Transverse colon (tissue), 4 donors: Measurements from ENCODE around the gene ABRAXAS1. TPM values are rescaled to one million over a fixed set of nuclear protein-coding genes. Genes with fewer than 3 reads are reported as not detected.

Experiments
- DNase-seq: peaks from one replicate; pipeline ENCODE4 v3.0.0-alpha.2; 2019
- H3K27ac ChIP-seq, 4 donors: fragments of 200-600 bp; sonication (generic); 2 replicates each; pipeline ENCODE4 v1.5.1; 2016 to 2018; ENCODE audit warnings: inconsistent platforms in 4 of 4
- H3K27me3 ChIP-seq: fragments of 200-600 bp; sonication (generic); 2 replicates; pipeline ENCODE4 v1.5.1; 2017; ENCODE audit warnings: inconsistent platforms
- H3K36me3 ChIP-seq, 4 donors: fragments of 200-600 bp; sonication (generic); 2 replicates each; pipeline ENCODE4 v1.5.1; 2017 to 2019; ENCODE audit warnings: inconsistent platforms in 4 of 4
- H3K4me1 ChIP-seq, 4 donors: fragments of 200-600 bp; sonication (generic); 2 replicates each; pipeline ENCODE4 v1.5.1; 2017 to 2020; ENCODE audit warnings: inconsistent platforms in 4 of 4
- H3K4me3 ChIP-seq, 4 donors: fragments of 200-600 bp; sonication (generic); 1 replicate in 1 of 4; 2 replicates in 3 of 4; pipeline versions ENCODE4 v1.5.1 to v1.6.1; 2017 to 2019; ENCODE audit warnings: inconsistent platforms in 4 of 4
- H3K9me3 ChIP-seq, 2 donors: fragments of 200-600 bp; sonication (generic); 2 replicates each; pipeline ENCODE4 v1.5.1; 2017 to 2019; ENCODE audit warnings: inconsistent platforms in 2 of 2
- EP300 ChIP-seq: sonication (generic); formaldehyde crosslinking; IDR thresholded peaks from one replicate; pipeline ENCODE4 v1.6.1; 2017; ENCODE audit warnings: antibody characterized with exemption, low read depth
- POLR2A ChIP-seq: fragments of 450-650 bp; IDR thresholded peaks from one replicate; pipeline ENCODE4 v1.6.1; 2016; ENCODE audit warnings: antibody characterized with exemption, mild to moderate bottlenecking, moderate library complexity
- POLR2AphosphoS5 ChIP-seq, 3 donors: sonication (generic); formaldehyde crosslinking; IDR thresholded peaks; one replicate each; pipeline ENCODE4 v1.6.1; 2016; ENCODE audit warnings: antibody characterized with exemption in 3 of 3
- WGBS, 2 donors: methylation state at CpG; one replicate each; pipeline ENCODE4 v1.1.5; 2018; ENCODE audit warnings: low coverage in 1 of 2; 5-methylcytosine and 5-hydroxymethylcytosine counted together
- in situ Hi-C, 4 donors: fragments of 200-750 bp; cut with MboI; loops; one replicate each; pipeline versions ENCODE4 v1.15.0 to v1.15.1; 2017; ENCODE audit warnings: low sequenced_read_pairs in 3 of 4, low pct_ligation_motif_present in 1 of 4, low pct_unique_long_range_greater_than_20kb in 1 of 4
- intact Hi-C: fragments of 100-400 bp; cut with DNase I; formaldehyde crosslinking; loops from one replicate; pipeline ENCODE4 v1.15.1; 2023; ENCODE audit warnings: low total_unique reads
- total RNA-seq, 4 donors: library from RNA; depleted of rRNA; stranded (reverse); fragments of >200 nt; gene quantifications; one replicate each; pipeline ENCODE4 v1.1.0, GENCODE V29; 2016
- TF ChIP-seq, protein P1 (sequence below), 5 experiments: fragments of 200-600 bp in 3 of 5; fragments of 450-650 bp in 2 of 5; sonication (generic) in 3 of 5; IDR thresholded peaks; 1 replicate in 2 of 5; 2 replicates in 3 of 5; pipeline ENCODE4 v1.5.1; 2016 to 2017; ENCODE audit warnings: antibody characterized with exemption in 5 of 5, inconsistent platforms in 3 of 5, mild to moderate bottlenecking in 2 of 5, moderate library complexity in 1 of 5

Gene ABRAXAS1
- total RNA-seq, 4 donors from 2014 or later = 5.0 to 12.4 (median 9.7) TPM

DNA sequence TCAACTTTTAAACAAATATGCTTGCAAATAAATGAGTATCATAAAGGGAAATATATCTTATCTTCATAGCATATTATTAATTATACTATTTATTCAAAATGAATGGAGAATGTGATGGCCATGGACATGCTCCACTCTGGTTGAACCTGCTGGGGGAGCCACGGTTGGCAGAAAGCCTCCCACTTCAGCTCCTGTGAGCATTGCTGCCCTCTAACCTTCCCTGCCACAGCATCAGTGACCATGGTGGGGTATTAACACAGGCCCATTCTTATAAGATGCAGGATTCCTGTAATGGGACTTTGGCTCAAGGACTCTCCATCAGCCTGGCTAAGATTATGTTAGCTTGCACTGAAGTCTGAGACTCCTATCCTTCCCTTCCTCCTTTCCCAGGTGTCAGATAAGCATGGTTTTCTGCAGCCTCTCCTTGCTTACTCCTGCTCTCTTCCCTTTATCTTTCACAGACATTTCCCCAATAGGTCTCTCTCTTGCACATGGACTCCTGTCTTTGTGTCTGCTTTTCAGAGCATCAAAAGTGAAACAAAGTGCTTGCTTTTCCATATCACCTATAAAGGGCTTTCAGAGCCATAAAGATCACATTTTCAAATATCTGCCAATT is 4.9 kb upstream of the ABRAXAS1 start:
- Histone ChIP-seq H3K4me1 (peaks cover 0 to 7% (median 4%) of the 10 kb centered on the region in 4 donors), H3K36me3 (no peaks in the 10 kb centered on the region), H3K9me3 (no peaks in the 10 kb centered on the region), H3K27me3 (no peaks in the 10 kb centered on the region), H3K4me3 (no peak overlapping the region), H3K27ac (no peak overlapping the region)
- WGBS, 2 donors = 46% methylated on average over 1 of the region's 1 CpG; no CpG with 5 or more reads in 1 of the 2 donors
- intact Hi-C loops (no loop called here), in situ Hi-C loops (no loop called here)
- no peak for DNase-seq
- TF ChIP-seq, protein P1, sequence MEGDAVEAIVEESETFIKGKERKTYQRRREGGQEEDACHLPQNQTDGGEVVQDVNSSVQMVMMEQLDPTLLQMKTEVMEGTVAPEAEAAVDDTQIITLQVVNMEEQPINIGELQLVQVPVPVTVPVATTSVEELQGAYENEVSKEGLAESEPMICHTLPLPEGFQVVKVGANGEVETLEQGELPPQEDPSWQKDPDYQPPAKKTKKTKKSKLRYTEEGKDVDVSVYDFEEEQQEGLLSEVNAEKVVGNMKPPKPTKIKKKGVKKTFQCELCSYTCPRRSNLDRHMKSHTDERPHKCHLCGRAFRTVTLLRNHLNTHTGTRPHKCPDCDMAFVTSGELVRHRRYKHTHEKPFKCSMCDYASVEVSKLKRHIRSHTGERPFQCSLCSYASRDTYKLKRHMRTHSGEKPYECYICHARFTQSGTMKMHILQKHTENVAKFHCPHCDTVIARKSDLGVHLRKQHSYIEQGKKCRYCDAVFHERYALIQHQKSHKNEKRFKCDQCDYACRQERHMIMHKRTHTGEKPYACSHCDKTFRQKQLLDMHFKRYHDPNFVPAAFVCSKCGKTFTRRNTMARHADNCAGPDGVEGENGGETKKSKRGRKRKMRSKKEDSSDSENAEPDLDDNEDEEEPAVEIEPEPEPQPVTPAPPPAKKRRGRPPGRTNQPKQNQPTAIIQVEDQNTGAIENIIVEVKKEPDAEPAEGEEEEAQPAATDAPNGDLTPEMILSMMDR (IDR thresholded peaks at IDR 0.05) = no peak
- no peak for TF ChIP-seq EP300
- TF ChIP-seq POLR2A = no peak
- TF ChIP-seq POLR2AphosphoS5 (IDR thresholded peaks at IDR 0.05) = no peak

DNA sequence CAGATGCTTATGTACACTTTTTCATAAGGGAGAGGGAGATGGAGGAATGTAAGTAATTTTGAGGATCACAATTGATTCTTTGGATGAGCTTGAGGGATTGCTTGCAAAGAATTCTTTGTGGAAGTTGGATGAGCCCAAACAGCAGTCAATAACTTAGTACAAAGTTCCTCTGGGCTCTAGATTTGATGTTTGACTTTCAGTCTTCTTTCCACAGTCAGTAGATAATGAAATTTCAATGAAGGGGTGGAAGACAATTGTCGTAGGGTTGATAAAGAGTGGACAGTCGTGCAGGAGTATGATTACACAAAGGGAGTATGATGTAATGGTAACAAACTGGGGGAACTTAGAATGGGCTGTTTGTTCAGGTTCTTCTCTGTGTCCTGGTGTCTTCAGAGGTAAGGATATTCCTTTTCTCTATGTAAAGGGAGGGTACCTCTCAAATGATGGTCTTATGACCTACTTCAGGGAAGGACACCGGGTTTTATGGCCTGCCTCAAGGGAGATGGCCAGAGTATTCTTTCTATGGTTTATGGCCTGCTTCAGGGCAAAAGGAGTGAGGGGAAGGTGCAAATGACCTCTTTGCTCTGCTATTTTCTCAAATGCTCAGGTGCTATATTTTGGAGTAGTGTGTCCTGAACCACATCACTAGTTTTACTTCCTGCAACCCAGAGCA is 1.7 kb upstream of the ABRAXAS1 start:
- H3K27ac ChIP-seq = no peak overlapping the region
- TF ChIP-seq, protein P1 (IDR thresholded peaks at IDR 0.05) = no peak
- TF ChIP-seq EP300 (no peak), POLR2A (no peak), POLR2AphosphoS5 (IDR thresholded peaks at IDR 0.05) (no peak)
- H3K9me3 ChIP-seq = no peaks in the 10 kb centered on the region
- H3K4me3 ChIP-seq = no peak overlapping the region
- WGBS, 2 donors = 82 to 87% methylated on average over 3 of the region's 3 CpGs
- in situ Hi-C loops (no loop called here), intact Hi-C loops (no loop called here)
- no peaks in the 10 kb centered on the region for H3K27me3 ChIP-seq
- DNase-seq = no peak
- H3K4me1 ChIP-seq = peaks cover 0 to 14% (median 9%) of the 10 kb centered on the region in 4 donors
- no peaks in the 10 kb centered on the region for H3K36me3 ChIP-seq

DNA sequence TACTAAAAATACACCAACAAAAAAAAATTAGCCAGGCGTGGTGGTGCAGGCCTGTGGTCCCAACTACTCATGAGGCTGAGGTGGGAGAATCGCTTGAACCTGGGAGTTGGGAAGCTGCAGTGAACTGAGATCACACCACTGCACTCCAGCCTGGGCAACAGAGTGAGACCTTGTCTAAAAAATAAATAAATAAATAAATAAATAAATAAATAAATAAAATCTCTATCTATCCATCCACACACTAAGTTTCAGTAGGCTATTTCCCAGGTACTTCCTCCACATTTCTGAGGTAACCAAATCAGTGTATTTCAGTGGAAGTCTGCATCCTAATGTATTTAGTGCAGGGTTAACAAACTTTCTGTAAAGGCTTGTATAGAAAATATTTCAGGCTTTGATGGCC is 10.9 kb downstream of the ABRAXAS1 start:
- intact Hi-C loops (no loop called here), in situ Hi-C loops (loop anchor here in 2 of 4 donors (25.0 kb wide), 2 partner anchors 437 to 612 kb away; partner anchors contain the start of gene COPS4 (in 1 of the 2))
- no peaks in the 10 kb centered on the region for H3K4me1 ChIP-seq
- H3K4me3 ChIP-seq = no peak overlapping the region
- WGBS, 2 donors = 86 to 100% methylated on average over 1 to 2 of the region's 2 CpGs
- no peaks in the 10 kb centered on the region for H3K27me3 ChIP-seq
- H3K9me3 ChIP-seq = no peaks in the 10 kb centered on the region
- H3K27ac ChIP-seq = no peak overlapping the region
- DNase-seq = no peak
- H3K36me3 ChIP-seq = peaks cover 0 to 3% (median 0%) of the 10 kb centered on the region in 4 donors
- TF ChIP-seq EP300 = no peak
- no peak for TF ChIP-seq POLR2A
- TF ChIP-seq POLR2AphosphoS5 (IDR thresholded peaks at IDR 0.05) = no peak
- TF ChIP-seq, protein P1 (IDR thresholded peaks at IDR 0.05) = no peak

DNA sequence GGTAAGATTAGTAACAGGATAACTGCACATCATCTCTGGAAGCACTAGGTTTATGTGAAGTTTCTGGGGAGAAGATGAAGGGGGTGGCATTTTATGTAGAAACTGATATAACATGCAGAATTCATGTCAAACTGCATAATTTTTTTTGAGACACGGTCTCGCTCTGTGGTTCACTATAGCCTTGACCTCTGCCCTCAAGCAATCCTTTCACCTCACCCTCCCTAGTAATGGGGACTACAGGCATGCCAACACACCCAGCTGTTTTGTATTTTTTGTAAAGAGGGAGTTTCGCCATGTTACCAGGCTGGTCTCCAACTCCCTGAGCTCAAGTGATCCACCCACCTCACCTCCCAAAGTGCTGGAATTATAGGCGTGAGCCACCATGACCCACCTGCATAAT is 11.5 kb downstream of the ABRAXAS1 start:
- no peaks in the 10 kb centered on the region for H3K27me3 ChIP-seq
- H3K9me3 ChIP-seq = no peaks in the 10 kb centered on the region
- no peak overlapping the region for H3K27ac ChIP-seq
- TF ChIP-seq POLR2A = no peak
- no peak for TF ChIP-seq POLR2AphosphoS5 (IDR thresholded peaks at IDR 0.05)
- TF ChIP-seq EP300 = no peak
- TF ChIP-seq, protein P1 (IDR thresholded peaks at IDR 0.05) = no peak
- no peak for DNase-seq
- in situ Hi-C loops = loop anchor here in 2 of 4 donors (25.0 kb wide), 2 partner anchors 436 to 611 kb away; partner anchors contain the start of gene COPS4 (in 1 of the 2)
- H3K4me3 ChIP-seq = no peak overlapping the region
- peaks cover 0 to 5% (median 2%) of the 10 kb centered on the region in 4 donors for H3K36me3 ChIP-seq
- WGBS, 2 donors = 81 to 92% methylated on average over 3 to 4 of the region's 4 CpGs
- no peaks in the 10 kb centered on the region for H3K4me1 ChIP-seq
- intact Hi-C loops = no loop called here
